Brain microvascular endothelial cell (primary cell): ENCODE data around the gene HAUS6.

Source experiments
- DNase-seq: peaks from one replicate; pipeline ENCODE4 v3.0.0-alpha.2; 2020
- H3K27ac ChIP-seq: fragments of 250-450 bp; sonication (Bioruptor Pico); 2 replicates; pipeline ENCODE4 v1.5.1; 2020; ENCODE audit warnings: mild to moderate bottlenecking, moderate library complexity
- H3K27me3 ChIP-seq: fragments of 250-450 bp; sonication (Bioruptor Pico); replicated peaks from 2 replicates; pipeline ENCODE4 v1.5.1; 2020; ENCODE audit warnings: mild to moderate bottlenecking
- H3K36me3 ChIP-seq: fragments of 250-450 bp; sonication (Bioruptor Pico); replicated peaks from 2 replicates; pipeline ENCODE4 v1.5.1; 2020; ENCODE audit warnings: mild to moderate bottlenecking
- H3K4me3 ChIP-seq: 2 replicates; pipeline ENCODE4 v1.5.1; 2011; ENCODE audit warnings: low read depth, mild to moderate bottlenecking, control low read depth, low read length, moderate library complexity
- CTCF ChIP-seq: IDR thresholded peaks from 2 replicates; pipeline ENCODE4 v1.5.1; 2011; ENCODE audit warnings: low read depth, mild to moderate bottlenecking, moderate library complexity, low read length, control low read depth, inconsistent platforms; ENCODE audit errors: missing control alignments
- in situ Hi-C: cut with HindIII; loops from 2 replicates; pipeline ENCODE4 v1.10.0; 2017; ENCODE audit warnings: low sequenced_read_pairs, low pct_ligation_motif_present

The HAUS6 gene

GRCh38 chr9:19020886-19021455 is 81.7 kb downstream of the HAUS6 start:
- no peak for DNase-seq
- TF ChIP-seq CTCF, result no peak

GRCh38 chr9:19018201-19018600 is 84.5 kb downstream of the HAUS6 start:
- no peak for TF ChIP-seq CTCF
- Histone ChIP-seq H3K36me3 (no peaks in the 10 kb centered on the region), H3K4me3 (no peak overlapping the region), H3K27ac (no peak overlapping the region), H3K27me3 (no peaks in the 10 kb centered on the region)
- no peak for DNase-seq
- in situ Hi-C loops, result no loop called here

More at GRCh38 chr9:19020886-19021455, 81.7 kb downstream of the HAUS6 start:
- Histone ChIP-seq H3K36me3 (no peaks in the 10 kb centered on the region), H3K4me3 (no peak overlapping the region), H3K27ac (no peak overlapping the region), H3K27me3 (no peaks in the 10 kb centered on the region)
- in situ Hi-C loops, result no loop called here

- Histone ChIP-seq H3K27ac (no peak overlapping the region), H3K27me3 (no peaks in the 10 kb centered on the region), H3K4me3 (no peak overlapping the region), H3K36me3 (no peaks in the 10 kb centered on the region)
- no peak for TF ChIP-seq CTCF
- in situ Hi-C loops, result no loop called here
- no peak for DNase-seq
Measured at GRCh38 chr9:19009391-19009965, 93.2 kb downstream of the HAUS6 start.
